Calu3 (cell line): ENCODE measurements around the gene USP38. TPM values are rescaled to one million over a fixed set of nuclear protein-coding genes. Genes with fewer than 3 reads are reported as not detected.

Experiments
- BruUV-seq: library from RNA; stranded (reverse); fragments of 400-500 nt; replicated peaks from 2 replicates; lab custom pipeline; 2021; lab: Mats Ljungman, UMichigan
- CTCF ChIA-PET: fragments of 300-600 bp; sonication (Branson Sonifier 250); formaldehyde crosslinking; loops from one replicate; lab custom pipeline; 2022; ENCODE audit warnings: antibody characterized with exemption; lab: Charles Lee
- DNase-seq: peaks from one replicate; pipeline ENCODE4 v3.0.0; 2022
- H3K27ac Mint-ChIP-seq: one replicate; pipeline ENCODE4 v1.8.0; 2022; ENCODE audit warnings: mixed read lengths; ENCODE audit not compliant: unreplicated experiment
- H3K27me3 Mint-ChIP-seq: one replicate; pipeline ENCODE4 v1.8.0; 2022; ENCODE audit warnings: mixed read lengths; ENCODE audit not compliant: unreplicated experiment
- H3K36me3 Mint-ChIP-seq: one replicate; pipeline ENCODE4 v1.8.0; 2022; ENCODE audit warnings: mild to moderate bottlenecking, moderate library complexity, mixed read lengths; ENCODE audit not compliant: insufficient read depth, unreplicated experiment
- H3K4me1 Mint-ChIP-seq: one replicate; pipeline ENCODE4 v1.8.0; 2022; ENCODE audit warnings: mild to moderate bottlenecking, low read depth, mixed read lengths; ENCODE audit not compliant: unreplicated experiment
- H3K4me3 Mint-ChIP-seq: one replicate; pipeline ENCODE4 v1.8.0; 2022; ENCODE audit warnings: mild to moderate bottlenecking, low read depth, moderate library complexity, mixed read lengths; ENCODE audit not compliant: unreplicated experiment
- H3K9me3 Mint-ChIP-seq: one replicate; pipeline ENCODE4 v1.8.0; 2022; ENCODE audit warnings: low read depth, mixed read lengths; ENCODE audit not compliant: unreplicated experiment
- CTCF ChIP-seq: fragments of 200-600 bp; IDR thresholded peaks from one replicate; pipeline ENCODE4 v1.8.0; 2022; ENCODE audit warnings: antibody characterized with exemption; ENCODE audit not compliant: unreplicated experiment
- intact Hi-C: fragments of 100-400 bp; cut with micrococcal nuclease; formaldehyde crosslinking; loops from one replicate; pipeline ENCODE4 v1.10.0; 2022; ENCODE audit not compliant: unreplicated experiment
- total RNA-seq: library from RNA; stranded (reverse); gene quantifications from 2 replicates; pipeline ENCODE4 v1.2.3, GENCODE V29; 2022

USP38 gene
- total RNA-seq, 1 experiment from 2014 or later, result 15.9 TPM

- Mint-ChIP-seq H3K27ac (peak overlapping the region; percentile 67), H3K4me1 (peaks cover 19% of the 10 kb centered on the region), H3K27me3 (no peaks in the 10 kb centered on the region), H3K36me3 (peaks cover 4% of the 10 kb centered on the region), H3K9me3 (no peaks in the 10 kb centered on the region), H3K4me3 (no peak overlapping the region)
- TF ChIP-seq CTCF, result no peak
- intact Hi-C loops, result no loop called here
- CTCF ChIA-PET, result no interaction called here
- DNase-seq, result peak; percentile 3
- no TSS peak for BruUV-seq
Observed at GRCh38 chr4:143241892-143242291, 57.2 kb downstream of the USP38 start.

GRCh38 chr4:143243041-143243440, 58.3 kb downstream of the USP38 start:
- no peaks in the 10 kb centered on the region for H3K9me3 Mint-ChIP-seq
- H3K36me3 Mint-ChIP-seq, result peaks cover 4% of the 10 kb centered on the region
- no peaks in the 10 kb centered on the region for H3K27me3 Mint-ChIP-seq
- no TSS peak for BruUV-seq
- DNase-seq, result no peak
- CTCF ChIA-PET, result no interaction called here
- H3K4me3 Mint-ChIP-seq, result no peak overlapping the region
- H3K27ac Mint-ChIP-seq, result no peak overlapping the region
- intact Hi-C loops, result no loop called here
- TF ChIP-seq CTCF, result no peak
- peaks cover 19% of the 10 kb centered on the region for H3K4me1 Mint-ChIP-seq

- no TSS peak for BruUV-seq
- Mint-ChIP-seq H3K4me1 (peaks cover 12% of the 10 kb centered on the region), H3K36me3 (no peaks in the 10 kb centered on the region), H3K27me3 (no peaks in the 10 kb centered on the region), H3K9me3 (no peaks in the 10 kb centered on the region), H3K27ac (no peak overlapping the region), H3K4me3 (no peak overlapping the region)
- TF ChIP-seq CTCF, result no peak
- intact Hi-C loops, result no loop called here
- CTCF ChIA-PET, result no interaction called here
- DNase-seq, result no peak
Observed at GRCh38 chr4:143246977-143247376, 62.3 kb downstream of the USP38 start.

GRCh38 chr4:143247866-143248265, 63.1 kb downstream of the USP38 start:
- CTCF ChIA-PET, result no interaction called here
- H3K4me3 Mint-ChIP-seq, result no peak overlapping the region
- no TSS peak for BruUV-seq
- H3K9me3 Mint-ChIP-seq, result no peaks in the 10 kb centered on the region
- no peaks in the 10 kb centered on the region for H3K27me3 Mint-ChIP-seq
- H3K36me3 Mint-ChIP-seq, result no peaks in the 10 kb centered on the region
- H3K27ac Mint-ChIP-seq, result no peak overlapping the region
- no peak for DNase-seq
- intact Hi-C loops, result no loop called here
- TF ChIP-seq CTCF, result no peak
- peaks cover 8% of the 10 kb centered on the region for H3K4me1 Mint-ChIP-seq
